GM23338 (cell line): ENCODE results near the gene SHC4. TPM values are rescaled to one million over a fixed set of nuclear protein-coding genes. Genes with fewer than 3 reads are reported as not detected.

ENCODE experiments used
- ATAC-seq: fragments of 200-7000 bp; cut with Tn5 transposase; 3 replicates; pipeline ENCODE4 v1.9.1; 2020
- DNase-seq: peaks from one replicate; pipeline ENCODE4 v3.0.0-alpha.2; 2015; ENCODE audit warnings: low spot score
- H2AFZ ChIP-seq: fragments of 200-600 bp; sonication (generic); 2 replicates; pipeline ENCODE4 v1.8.0; 2016; ENCODE audit warnings: antibody characterized with exemption, mild to moderate bottlenecking, moderate library complexity
- H3F3A ChIP-seq: fragments of 200-600 bp; sonication (generic); replicated peaks from 2 replicates; pipeline ENCODE4 v1.8.0; 2017; ENCODE audit warnings: antibody characterized with exemption, mixed run types, low read depth
- H3K27ac ChIP-seq: fragments of 200-600 bp; sonication (generic); 2 replicates; pipeline ENCODE4 v1.6.1; 2016; ENCODE audit warnings: low read depth
- H3K27me3 ChIP-seq: fragments of 200-600 bp; sonication (generic); 2 replicates; pipeline ENCODE4 v1.8.0; 2016; ENCODE audit warnings: mild to moderate bottlenecking, mixed run types, moderate library complexity; ENCODE audit not compliant: insufficient read depth
- H3K36me3 ChIP-seq: fragments of 200-600 bp; sonication (generic); 2 replicates; pipeline ENCODE4 v1.8.0; 2016; ENCODE audit warnings: mild to moderate bottlenecking; ENCODE audit not compliant: insufficient read depth
- H3K4me1 ChIP-seq: fragments of 200-600 bp; sonication (generic); 2 replicates; pipeline ENCODE4 v1.8.0; 2016; ENCODE audit warnings: mild to moderate bottlenecking, moderate library complexity; ENCODE audit not compliant: insufficient read depth
- H3K4me2 ChIP-seq: fragments of 200-600 bp; sonication (generic); 2 replicates; pipeline ENCODE4 v1.7.1; 2017; ENCODE audit warnings: mixed run types
- H3K4me3 ChIP-seq: fragments of 200-600 bp; sonication (generic); 2 replicates; pipeline ENCODE4 v1.6.1; 2016; ENCODE audit warnings: mixed run types
- H3K79me2 ChIP-seq: fragments of 200-600 bp; sonication (generic); replicated peaks from 2 replicates; pipeline ENCODE4 v1.8.0; 2017; ENCODE audit warnings: mild to moderate bottlenecking; ENCODE audit not compliant: insufficient read depth
- H3K9me2 ChIP-seq: fragments of 200-600 bp; sonication (generic); 2 replicates; pipeline ENCODE4 v1.8.0; 2017; ENCODE audit not compliant: insufficient read depth
- H4K20me1 ChIP-seq: fragments of 200-600 bp; sonication (generic); replicated peaks from 2 replicates; pipeline ENCODE4 v1.8.0; 2017; ENCODE audit warnings: mild to moderate bottlenecking; ENCODE audit not compliant: insufficient read depth
- H3K27ac Mint-ChIP-seq: 2 replicates; pipeline ENCODE4 v1.8.0; 2020; ENCODE audit warnings: inconsistent platforms, mild to moderate bottlenecking, moderate library complexity, mixed read lengths
- H3K27me3 Mint-ChIP-seq: 3 replicates; pipeline ENCODE4 v1.8.0; 2022; ENCODE audit warnings: low read depth, mild to moderate bottlenecking, moderate library complexity, mixed read lengths, inconsistent platforms; ENCODE audit not compliant: insufficient read depth, poor library complexity
- H3K36me3 Mint-ChIP-seq: 3 replicates; pipeline ENCODE4 v1.8.0; 2021; ENCODE audit warnings: low read depth, mild to moderate bottlenecking, inconsistent platforms, moderate library complexity, mixed read lengths
- H3K4me1 Mint-ChIP-seq: 3 replicates; pipeline ENCODE4 v1.8.0; 2020; ENCODE audit warnings: mild to moderate bottlenecking, inconsistent platforms, mixed read lengths
- H3K4me3 Mint-ChIP-seq: 3 replicates; pipeline ENCODE4 v1.8.0; 2021; ENCODE audit warnings: moderate library complexity, mild to moderate bottlenecking, inconsistent platforms, mixed read lengths
- H3K9me3 Mint-ChIP-seq: 3 replicates; pipeline ENCODE4 v1.8.0; 2020; ENCODE audit warnings: moderate library complexity, mild to moderate bottlenecking, inconsistent platforms, mixed read lengths
- CREB1 ChIP-seq: fragments of 250-450 bp; sonication (Bioruptor Pico); IDR thresholded peaks from 2 replicates; pipeline ENCODE4 v1.5.0; 2020; ENCODE audit warnings: low read depth, mild to moderate bottlenecking, moderate library complexity
- CTCF ChIP-seq, 2 experiments: fragments of 200-600 bp in 1 of 2; sonication (generic) in 1 of 2; conservative IDR thresholded peaks; 2 replicates each; pipeline versions ENCODE4 v1.5.1 to v1.6.1; 2016 to 2017; ENCODE audit warnings: antibody characterized with exemption in 2 of 2, low read depth in 2 of 2, mild to moderate bottlenecking in 2 of 2, moderate library complexity in 1 of 2
- ETS1 ChIP-seq: IDR thresholded peaks from 2 replicates; pipeline ENCODE4 v1.6.1; 2016; ENCODE audit warnings: antibody characterized with exemption
- EZH2 ChIP-seq: fragments of 200-600 bp; sonication (generic); IDR thresholded peaks from one replicate; pipeline ENCODE4 v1.8.0; 2017; ENCODE audit warnings: antibody characterized with exemption, mild to moderate bottlenecking, low read depth; ENCODE audit not compliant: unreplicated experiment
- EZH2phosphoT487 ChIP-seq: fragments of 200-600 bp; sonication (generic); IDR thresholded peaks from one replicate; pipeline ENCODE4 v1.8.1; 2018; ENCODE audit warnings: antibody characterized with exemption; ENCODE audit not compliant: unreplicated experiment
- POLR2AphosphoS5 ChIP-seq: IDR thresholded peaks from 2 replicates; pipeline ENCODE4 v1.6.1; 2016; ENCODE audit warnings: antibody characterized with exemption, low read depth
- REST ChIP-seq: IDR thresholded peaks from one replicate; pipeline ENCODE4 v1.6.1; 2018; ENCODE audit warnings: antibody characterized with exemption; ENCODE audit not compliant: unreplicated experiment
- ZNF114 ChIP-seq: fragments of 250-450 bp; sonication (Bioruptor Pico); IDR thresholded peaks from 2 replicates; pipeline ENCODE4 v1.5.0; 2020; ENCODE audit warnings: mild to moderate bottlenecking, moderate library complexity
- ZNF331 ChIP-seq: fragments of 250-450 bp; sonication (Bioruptor Pico); IDR thresholded peaks from 2 replicates; pipeline ENCODE4 v1.5.0; 2020; ENCODE audit warnings: low read depth, mild to moderate bottlenecking, moderate library complexity
- ZNF462 ChIP-seq: fragments of 250-450 bp; sonication (Bioruptor Pico); IDR thresholded peaks from 2 replicates; pipeline ENCODE4 v1.5.0; 2020; ENCODE audit warnings: mild to moderate bottlenecking, moderate library complexity
- polyA plus RNA-seq: library from polyadenylated mRNA; unstranded; fragments of >200 nt; fragmentation: Nextera tagmentation; extraction: Ambion mirVana; gene quantifications from 2 replicates; pipeline ENCODE4 v1.2.1, GENCODE V29; 2016
- total RNA-seq: library from RNA; depleted of rRNA; stranded (reverse); fragments of >200 nt; shearing (Covaris generic); gene quantifications from 2 replicates; pipeline ENCODE4 v1.2.3, GENCODE V29; 2014

Gene SHC4
- total and polyA plus RNA-seq, 2 experiments from 2014 or later: 0.21 to 0.32 TPM

GRCh38 chr15:48968066-48968465 is 4.3 kb upstream of the SHC4 start:
- Mint-ChIP-seq H3K27ac (no peak overlapping the region), H3K36me3 (no peaks in the 10 kb centered on the region), H3K27me3 (peaks cover 13% of the 10 kb centered on the region), H3K4me3 (no peak overlapping the region), H3K4me1 (peaks cover 12% of the 10 kb centered on the region), H3K9me3 (no peaks in the 10 kb centered on the region)
- no peaks in the 10 kb centered on the region for H3F3A ChIP-seq
- H4K20me1 ChIP-seq: no peaks in the 10 kb centered on the region
- no peak overlapping the region for H3K27ac ChIP-seq
- no peaks in the 10 kb centered on the region for H3K79me2 ChIP-seq
- no peak overlapping the region for H3K4me2 ChIP-seq
- no peak for DNase-seq
- ATAC-seq: no peak
- H3K4me3 ChIP-seq: no peak overlapping the region
- H2AFZ ChIP-seq: no peak overlapping the region
- H3K27me3 ChIP-seq: peaks cover 4% of the 10 kb centered on the region
- TF ChIP-seq CTCF (conservative IDR thresholded peaks at IDR 0.05; ENCODE audit: low read depth in 2 of 2) (no peak), EZH2phosphoT487 (no peak), ZNF462 (CRISPR knock-in tag) (no peak), ZNF114 (no peak), ZNF331 (CRISPR knock-in tag) (no peak), POLR2AphosphoS5 (no peak), EZH2 (no peak), CREB1 (CRISPR knock-in tag) (no peak), REST (no peak), ETS1 (no peak)
- H3K36me3 ChIP-seq: no peaks in the 10 kb centered on the region
- H3K4me1 ChIP-seq: peaks cover 6% of the 10 kb centered on the region; the same call in 1 of the 2 replicates
- H3K9me2 ChIP-seq: no peaks in the 10 kb centered on the region; the same call in 1 of the 2 replicates
